HepG2 (cell line): ENCODE data around the gene SRD5A2. TPM values are rescaled to one million over a fixed set of nuclear protein-coding genes. Genes with fewer than 3 reads are reported as not detected.

Experiments used
- ATAC-seq: fragments of 200-7000 bp; cut with Tn5 transposase; 3 replicates; pipeline ENCODE4 v1.9.1; 2020; ENCODE audit warnings: mild to moderate bottlenecking, moderate library complexity
- BruUV-seq: library from RNA; stranded (reverse); fragments of 400-500 nt; replicated peaks from 2 replicates; lab custom pipeline; 2021; lab: Mats Ljungman, UMichigan
- CTCF ChIA-PET: fragments of 300-600 bp; formaldehyde crosslinking; extraction: SDS; loops from one replicate; lab custom pipeline; 2021; ENCODE audit warnings: low total read pairs, inconsistent platforms, low intra/inter-chr PET ratio; lab: Yijun Ruan, JAX
- POLR2A ChIA-PET: fragments of 350-600 bp; sonication (Branson Sonifier 250); formaldehyde crosslinking; loops from one replicate; lab custom pipeline; 2020; ENCODE audit warnings: antibody characterized with exemption, inconsistent platforms; lab: Yijun Ruan, JAX
- DNase-seq: peaks from one replicate; pipeline ENCODE4 v3.0.0-alpha.2; 2015; ENCODE audit warnings: low spot score
- FAIRE-seq: peaks from 3 replicates; lab custom pipeline; 2011; peaks lifted over from hg19 to GRCh38; lab: Jason Lieb, UNC
- H2AFZ ChIP-seq: one replicate; pipeline ENCODE4 v1.6.1; 2011; ENCODE audit warnings: low read length, inconsistent platforms
- H3K27ac ChIP-seq: fragments of 300-600 bp; 3 replicates; pipeline ENCODE4 v1.8.0; 2011; ENCODE audit warnings: mixed run types, mild to moderate bottlenecking, mixed read lengths, low read length, inconsistent platforms; ENCODE audit not compliant: insufficient read depth; ENCODE audit errors: extremely low read length
- H3K27me3 ChIP-seq, 2 experiments: fragments of 200-600 bp in 1 of 2; 2 replicates in 1 of 2; 3 replicates in 1 of 2; pipeline versions ENCODE4 v1.6.0 to v1.8.0; 2011; ENCODE audit warnings: low read length in 2 of 2, mild to moderate bottlenecking in 2 of 2, moderate library complexity in 2 of 2, inconsistent platforms in 1 of 2; ENCODE audit not compliant: insufficient read depth in 2 of 2, control insufficient read depth in 1 of 2
- H3K36me3 ChIP-seq, 2 experiments: fragments of 200-600 bp in 1 of 2; replicated peaks in 1 of 2; 2 replicates in 1 of 2; 3 replicates in 1 of 2; pipeline versions ENCODE4 v1.5.1 to v1.8.0; 2011; ENCODE audit warnings: low read length in 2 of 2, inconsistent platforms in 1 of 2; ENCODE audit not compliant: insufficient read depth in 2 of 2, control insufficient read depth in 1 of 2
- H3K4me1 ChIP-seq: 2 replicates; pipeline ENCODE4 v1.5.1; 2012; ENCODE audit warnings: low read length, inconsistent platforms; ENCODE audit not compliant: insufficient read depth
- H3K4me2 ChIP-seq: 2 replicates; pipeline ENCODE4 v1.6.0; 2011; ENCODE audit warnings: low read depth, low read length, inconsistent platforms
- H3K4me3 ChIP-seq, 3 experiments: fragments of 200-600 bp in 1 of 3; sonication (generic), shearing (Covaris generic) in 1 of 3; replicated peaks in 1 of 3; 2 replicates each; pipeline ENCODE4 v1.5.1; 2011 to 2016; ENCODE audit warnings: low read length in 3 of 3, inconsistent platforms in 2 of 3, low read depth in 2 of 3, mild to moderate bottlenecking in 2 of 3, control low read depth in 1 of 3, mixed read lengths in 1 of 3; ENCODE audit not compliant: insufficient read depth in 1 of 3
- H3K79me2 ChIP-seq: one replicate; pipeline ENCODE4 v1.6.1; 2011; ENCODE audit warnings: low read length, inconsistent platforms; ENCODE audit not compliant: insufficient read depth
- H3K9ac ChIP-seq: 2 replicates; pipeline ENCODE4 v1.6.0; 2011; ENCODE audit warnings: mild to moderate bottlenecking, low read depth, low read length, inconsistent platforms; ENCODE audit not compliant: insufficient read depth
- H3K9me3 ChIP-seq: 2 replicates; pipeline ENCODE4 v1.5.1; 2012; ENCODE audit warnings: mild to moderate bottlenecking, low read length
- H4K20me1 ChIP-seq: 2 replicates; pipeline ENCODE4 v1.6.0; 2011; ENCODE audit warnings: inconsistent platforms, mild to moderate bottlenecking, low read length, moderate library complexity; ENCODE audit not compliant: insufficient read depth
- CEBPG ChIP-seq: IDR thresholded peaks from 2 replicates; pipeline ENCODE4 v1.6.1; 2016
- CREM ChIP-seq, 2 experiments: sonication (generic) in 1 of 2; formaldehyde crosslinking in 1 of 2; IDR thresholded peaks; 2 replicates each; pipeline versions ENCODE4 v1.4.0 to v1.6.1; 2016 to 2020; ENCODE audit warnings: antibody characterized with exemption in 1 of 2, mild to moderate bottlenecking in 1 of 2, missing genetic modification reagents in 1 of 2
- DR1 ChIP-seq: sonication (generic); formaldehyde crosslinking; IDR thresholded peaks from 2 replicates; pipeline ENCODE4 v1.8.0; 2021; ENCODE audit warnings: mild to moderate bottlenecking, missing genetic modification reagents, inconsistent platforms
- ERF ChIP-seq: IDR thresholded peaks from 2 replicates; pipeline ENCODE4 v1.6.1; 2018; ENCODE audit warnings: missing biosample characterization, missing genetic modification reagents
- IKZF1 ChIP-seq: fragments of 450-650 bp; IDR thresholded peaks from 2 replicates; pipeline ENCODE4 v1.7.1; 2016
- JDP2 ChIP-seq: sonication (generic); formaldehyde crosslinking; IDR thresholded peaks from 2 replicates; pipeline ENCODE4 v1.8.1; 2022; ENCODE audit warnings: missing genetic modification reagents, borderline replicate concordance
- KLF6 ChIP-seq: IDR thresholded peaks from 2 replicates; pipeline ENCODE4 v1.8.0; 2016; ENCODE audit warnings: missing biosample characterization, missing genetic modification reagents
- NFYC ChIP-seq: IDR thresholded peaks from 2 replicates; pipeline ENCODE4 v1.6.1; 2016; ENCODE audit warnings: missing genetic modification reagents, missing compliant biosample characterization
- ZBTB34 ChIP-seq: sonication (generic); formaldehyde crosslinking; IDR thresholded peaks from 2 replicates; pipeline ENCODE4 v1.8.0; 2022; ENCODE audit warnings: mild to moderate bottlenecking, missing genetic modification reagents
- ZNF142 ChIP-seq: sonication (generic); formaldehyde crosslinking; IDR thresholded peaks from 2 replicates; pipeline ENCODE4 v1.4.0; 2020; ENCODE audit warnings: missing genetic modification reagents
- ZNF572 ChIP-seq: sonication (generic); formaldehyde crosslinking; IDR thresholded peaks from 2 replicates; pipeline ENCODE4 v1.5.1; 2020; ENCODE audit warnings: mild to moderate bottlenecking, missing genetic modification reagents
- WGBS: methylation state at CpG from one replicate; pipeline ENCODE4 v1.1.6; 2017; ENCODE audit warnings: low lambda C conversion rate; 5-methylcytosine and 5-hydroxymethylcytosine counted together
- in situ Hi-C: cut with HindIII; loops from 2 replicates; pipeline ENCODE4 v1.10.0; 2017; ENCODE audit warnings: low pct_unique_long_range_greater_than_20kb; ENCODE audit not compliant: extremely low pct_ligation_motif_present
- intact Hi-C: fragments of 100-400 bp; cut with micrococcal nuclease; formaldehyde crosslinking; loops from one replicate; pipeline ENCODE4 v1.10.0; 2022; ENCODE audit not compliant: unreplicated experiment
- polyA plus RNA-seq, 8 experiments: library from polyadenylated mRNA; depleted of rRNA in 3 of 8; stranded (reverse) in 7 of 8; unstranded in 1 of 8; fragments of >200 nt; fragmentation: Illumina TruSeq in 4 of 8; extraction: Trizol in 4 of 8; gene quantifications; 2 replicates each; pipeline versions ENCODE4 v1.2.1 to v1.2.3, GENCODE V29; 2011 to 2016; ENCODE audit warnings: low read depth in 4 of 8, missing spikeins in 1 of 8, mixed read lengths in 1 of 8; ENCODE audit not compliant: insufficient read depth in 1 of 8
- total RNA-seq, 5 experiments: library from RNA; depleted of rRNA; stranded (reverse); fragments of >200 nt; fragmentation: Illumina TruSeq; extraction: Trizol; gene quantifications; 2 replicates each; pipeline ENCODE4 v1.2.3, GENCODE V29; 2016; ENCODE audit warnings: low read depth in 1 of 5
- TF ChIP-seq, protein P1 (sequence below): sonication (generic); formaldehyde crosslinking; IDR thresholded peaks from 2 replicates; pipeline ENCODE4 v1.5.0; 2020; ENCODE audit warnings: mild to moderate bottlenecking, missing genetic modification reagents, borderline replicate concordance

Gene SRD5A2
- total and polyA plus RNA-seq, 2 of the 13 experiments (the other 11 are each of a cell fraction or from before 2014, with no cell fraction given) = 0.01 TPM; not detected in 1

- Histone ChIP-seq H3K79me2 (no peaks in the 10 kb centered on the region), H3K9me3 (no peaks in the 10 kb centered on the region), H3K36me3 (no peaks in the 10 kb centered on the region), H2AFZ (no peak overlapping the region), H3K27me3 (0 out of 5 replicates have a peak, but pooled peaks cover 0 to 3% of the 10 kb centered on the region in 2 experiments), H3K9ac (no peak overlapping the region), H3K4me2 (no peak overlapping the region), H3K27ac (no peak overlapping the region), H3K4me1 (peaks cover 14% of the 10 kb centered on the region), H3K4me3 (no peak overlapping the region), H4K20me1 (no peaks in the 10 kb centered on the region)
- POLR2A ChIA-PET = no interaction called here
- BruUV-seq = no TSS peak
- peak; percentile 77 for DNase-seq
- peak; percentile 88 for ATAC-seq
- in situ Hi-C loops (no loop called here), intact Hi-C loops (no loop called here)
- FAIRE-seq = peak; percentile 36
- WGBS = 10% methylated on average over 7 of the region's 7 CpGs
- CTCF ChIA-PET = no interaction called here
- TF ChIP-seq NFYC (CRISPR knock-in tag) = no peak
- TF ChIP-seq DR1 (CRISPR knock-in tag) = no peak
- TF ChIP-seq ERF (CRISPR knock-in tag) = no peak
- no peak for TF ChIP-seq JDP2 (CRISPR knock-in tag)
- no peak for TF ChIP-seq IKZF1
- no peak for TF ChIP-seq ZNF572 (CRISPR knock-in tag)
- TF ChIP-seq, protein P1, sequence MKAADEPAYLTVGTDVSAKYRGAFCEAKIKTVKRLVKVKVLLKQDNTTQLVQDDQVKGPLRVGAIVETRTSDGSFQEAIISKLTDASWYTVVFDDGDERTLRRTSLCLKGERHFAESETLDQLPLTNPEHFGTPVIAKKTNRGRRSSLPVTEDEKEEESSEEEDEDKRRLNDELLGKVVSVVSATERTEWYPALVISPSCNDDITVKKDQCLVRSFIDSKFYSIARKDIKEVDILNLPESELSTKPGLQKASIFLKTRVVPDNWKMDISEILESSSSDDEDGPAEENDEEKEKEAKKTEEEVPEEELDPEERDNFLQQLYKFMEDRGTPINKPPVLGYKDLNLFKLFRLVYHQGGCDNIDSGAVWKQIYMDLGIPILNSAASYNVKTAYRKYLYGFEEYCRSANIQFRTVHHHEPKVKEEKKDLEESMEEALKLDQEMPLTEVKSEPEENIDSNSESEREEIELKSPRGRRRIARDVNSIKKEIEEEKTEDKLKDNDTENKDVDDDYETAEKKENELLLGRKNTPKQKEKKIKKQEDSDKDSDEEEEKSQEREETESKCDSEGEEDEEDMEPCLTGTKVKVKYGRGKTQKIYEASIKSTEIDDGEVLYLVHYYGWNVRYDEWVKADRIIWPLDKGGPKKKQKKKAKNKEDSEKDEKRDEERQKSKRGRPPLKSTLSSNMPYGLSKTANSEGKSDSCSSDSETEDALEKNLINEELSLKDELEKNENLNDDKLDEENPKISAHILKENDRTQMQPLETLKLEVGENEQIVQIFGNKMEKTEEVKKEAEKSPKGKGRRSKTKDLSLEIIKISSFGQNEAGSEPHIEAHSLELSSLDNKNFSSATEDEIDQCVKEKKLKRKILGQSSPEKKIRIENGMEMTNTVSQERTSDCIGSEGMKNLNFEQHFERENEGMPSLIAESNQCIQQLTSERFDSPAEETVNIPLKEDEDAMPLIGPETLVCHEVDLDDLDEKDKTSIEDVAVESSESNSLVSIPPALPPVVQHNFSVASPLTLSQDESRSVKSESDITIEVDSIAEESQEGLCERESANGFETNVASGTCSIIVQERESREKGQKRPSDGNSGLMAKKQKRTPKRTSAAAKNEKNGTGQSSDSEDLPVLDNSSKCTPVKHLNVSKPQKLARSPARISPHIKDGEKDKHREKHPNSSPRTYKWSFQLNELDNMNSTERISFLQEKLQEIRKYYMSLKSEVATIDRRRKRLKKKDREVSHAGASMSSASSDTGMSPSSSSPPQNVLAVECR (CRISPR knock-in tag) = no peak
- TF ChIP-seq ZNF142 (CRISPR knock-in tag) = no peak
- TF ChIP-seq ZBTB34 (CRISPR knock-in tag) = no peak
- 0 out of 2 replicates have a peak, but pooled peaks have one; percentile 22 for TF ChIP-seq CREM (IDR thresholded peaks at IDR 0.05)
- no peak for TF ChIP-seq CREM (CRISPR knock-in tag; IDR thresholded peaks at IDR 0.05)
- TF ChIP-seq KLF6 (CRISPR knock-in tag) = no peak
- TF ChIP-seq CEBPG = peak; percentile 83
Measured at GRCh38 chr2:31558401-31559295, 22.1 kb downstream of the SRD5A2 start.
